Measurements from ENCODE around the gene KCNK18. TPM values are rescaled to one million over a fixed set of nuclear protein-coding genes. Genes with fewer than 3 reads are reported as not detected.
"Not testable (repeated sequence)": the region's sequence is repeated elsewhere in the genome, so short reads cannot be mapped to it uniquely, and the experiment has no call there.

Gene KCNK18
- total RNA-seq, 2 donors from 2014 or later: not detected

DNA sequence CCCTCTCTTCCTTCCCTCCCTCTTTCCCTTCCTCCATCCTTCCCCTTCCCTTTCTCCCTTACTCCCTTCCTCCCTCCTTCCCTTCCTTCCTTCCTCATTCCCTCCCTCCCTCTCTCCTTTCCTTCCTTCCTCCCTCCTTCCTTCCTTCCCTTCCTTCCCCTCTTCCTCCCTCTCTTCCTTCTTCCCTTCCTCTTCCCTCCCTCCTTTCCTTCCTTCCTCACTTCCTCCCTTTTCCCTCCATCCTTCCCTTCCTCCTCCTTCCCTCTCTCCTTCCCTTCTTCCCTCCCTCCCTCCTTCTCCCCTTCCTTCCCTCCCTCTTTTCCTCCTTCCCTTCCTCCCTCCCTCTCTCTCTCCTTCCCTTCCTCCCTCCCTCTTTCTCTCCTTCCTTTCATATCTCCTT, 30.9 kb downstream of the KCNK18 start:
- ATAC-seq: no peak
- no peaks in the 10 kb centered on the region for H3K36me3 Mint-ChIP-seq
- H3K9me3 Mint-ChIP-seq: no peaks in the 10 kb centered on the region
- no peak overlapping the region for H3K27ac Mint-ChIP-seq
- DNase-seq (ENCODE audit: low spot score in 2 of 2): no peak

DNA sequence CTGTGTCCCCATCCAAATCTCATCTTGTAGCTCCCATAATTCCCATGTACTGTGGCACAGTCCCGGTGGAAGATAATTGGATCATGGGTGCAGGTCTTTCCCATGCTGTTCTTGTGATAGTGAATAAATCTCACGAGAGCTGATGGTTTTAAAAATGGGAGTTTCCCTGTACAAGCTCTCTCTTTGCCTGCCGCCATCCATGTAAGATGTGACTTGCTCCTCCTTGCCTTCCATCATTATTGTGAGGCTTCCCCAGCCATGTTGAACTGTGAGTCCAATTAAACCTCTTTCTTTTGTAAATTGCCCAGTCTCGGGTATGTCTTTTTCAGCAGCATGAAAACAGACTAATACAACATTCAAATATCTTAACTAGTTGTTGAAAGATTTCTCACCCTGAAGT, 32.8 kb downstream of the KCNK18 start:
- H3K9me3 Mint-ChIP-seq; ATAC-seq; DNase-seq (ENCODE audit: low spot score in 2 of 2); H3K36me3 Mint-ChIP-seq; H3K27ac Mint-ChIP-seq: not testable (repeated sequence)

DNA sequence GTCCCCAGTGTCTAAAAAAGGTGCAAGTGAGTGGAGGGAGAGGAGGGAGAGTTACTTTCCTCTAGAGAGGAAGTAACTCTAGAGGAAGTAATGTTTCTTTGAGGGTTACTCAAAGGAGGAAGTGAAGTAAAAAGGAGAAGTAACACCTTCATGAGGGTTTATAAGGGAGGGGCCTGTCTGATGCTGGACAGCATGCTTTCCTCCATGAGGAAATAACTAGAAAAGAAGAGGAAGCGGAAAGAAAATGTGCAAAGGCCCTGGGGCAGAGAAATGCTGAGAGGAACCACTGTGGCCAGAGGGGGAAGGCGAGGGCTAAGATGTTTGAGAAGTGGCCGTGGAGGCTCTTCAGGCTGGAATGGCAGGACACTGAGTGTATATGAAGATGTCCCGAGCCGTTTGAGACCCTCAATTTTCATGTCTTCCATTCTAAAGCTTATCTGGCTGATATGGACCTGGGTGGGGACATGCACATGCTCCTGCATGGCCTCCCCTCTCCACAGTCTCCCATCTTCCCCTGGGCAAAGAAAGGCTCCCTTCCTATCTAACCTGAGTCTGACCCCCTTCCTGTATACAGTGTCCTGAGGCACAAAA, 40.2 kb downstream of the KCNK18 start:
- DNase-seq (ENCODE audit: low spot score in 2 of 2) (no peak), ATAC-seq (no peak)
- Mint-ChIP-seq H3K36me3 (no peaks in the 10 kb centered on the region), H3K27ac (no peak overlapping the region), H3K9me3 (no peaks in the 10 kb centered on the region)

- DNase-seq (ENCODE audit: low spot score in 2 of 2) (no peak), ATAC-seq (no peak)
- H3K36me3 Mint-ChIP-seq: no peaks in the 10 kb centered on the region
These were observed 41.8 kb downstream of the KCNK18 start for GRCh38 chr10:117239051-117239450.

DNA sequence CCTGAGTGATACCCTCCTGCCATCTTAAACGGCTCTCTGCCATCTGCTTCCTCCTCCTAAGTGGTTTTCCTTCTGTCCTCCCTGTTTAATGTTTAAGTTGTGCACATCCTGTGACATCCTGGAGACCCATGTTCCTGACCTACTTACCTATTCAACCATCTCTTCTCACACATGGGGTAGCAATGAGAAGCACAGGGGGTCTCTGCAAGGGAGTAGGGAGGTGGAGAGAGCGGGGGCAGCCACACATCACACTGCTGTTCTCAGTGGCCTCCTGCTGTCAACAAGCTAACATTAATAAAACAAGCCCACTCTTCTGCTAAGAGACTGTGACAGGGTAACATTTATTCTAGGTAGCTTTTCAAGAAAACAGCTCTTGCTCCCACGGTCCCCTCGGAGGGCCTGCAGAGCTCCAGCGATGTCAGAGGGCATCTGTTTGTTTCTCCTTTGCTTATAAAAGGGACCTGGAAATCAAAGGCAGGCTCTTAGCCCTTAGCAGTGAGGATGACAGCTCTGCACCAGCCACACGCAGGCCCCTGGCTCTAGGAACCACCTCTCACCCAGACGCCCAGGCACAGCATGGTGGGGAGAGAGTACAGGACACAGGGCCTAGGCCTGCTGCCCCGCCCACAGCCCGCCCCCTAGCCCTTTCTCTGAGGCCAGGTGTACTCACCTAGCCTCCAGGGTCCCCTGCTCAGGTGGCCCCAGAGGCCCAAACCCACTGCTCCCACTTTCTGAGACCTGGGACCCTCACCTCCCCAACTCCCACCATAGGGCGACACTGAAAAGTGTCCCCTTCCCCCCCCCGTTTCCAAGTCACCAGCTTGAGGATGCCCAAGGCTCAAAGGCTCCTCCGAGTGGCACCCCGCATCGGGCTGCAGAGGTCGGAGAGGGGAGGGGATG, 42.7 kb downstream of the KCNK18 start:
- ATAC-seq: no peak
- no peak for DNase-seq (ENCODE audit: low spot score in 2 of 2)
- Mint-ChIP-seq H3K9me3 (no peaks in the 10 kb centered on the region), H3K36me3 (no peaks in the 10 kb centered on the region), H3K27ac (no peak overlapping the region)

More at GRCh38 chr10:117239051-117239450, 41.8 kb downstream of the KCNK18 start:
- Mint-ChIP-seq H3K27ac (no peak overlapping the region), H3K9me3 (no peaks in the 10 kb centered on the region)

- ATAC-seq: peak in 1 of 2 donors; percentile 30
- no peak for DNase-seq (ENCODE audit: low spot score in 2 of 2)
- no peak within 1 kb of the TSS for H3K27ac Mint-ChIP-seq
- H3K36me3 Mint-ChIP-seq: no peaks in the 10 kb centered on the region
- no peaks in the 10 kb centered on the region for H3K9me3 Mint-ChIP-seq
These were observed 43.6 kb downstream of the KCNK18 start, which contains the start of gene SLC18A2 for GRCh38 chr10:117240621-117241529. SLC18A2 (plus strand) TSS chr10:117241114; CDS start chr10:117241694, 580 bp downstream.

DNA sequence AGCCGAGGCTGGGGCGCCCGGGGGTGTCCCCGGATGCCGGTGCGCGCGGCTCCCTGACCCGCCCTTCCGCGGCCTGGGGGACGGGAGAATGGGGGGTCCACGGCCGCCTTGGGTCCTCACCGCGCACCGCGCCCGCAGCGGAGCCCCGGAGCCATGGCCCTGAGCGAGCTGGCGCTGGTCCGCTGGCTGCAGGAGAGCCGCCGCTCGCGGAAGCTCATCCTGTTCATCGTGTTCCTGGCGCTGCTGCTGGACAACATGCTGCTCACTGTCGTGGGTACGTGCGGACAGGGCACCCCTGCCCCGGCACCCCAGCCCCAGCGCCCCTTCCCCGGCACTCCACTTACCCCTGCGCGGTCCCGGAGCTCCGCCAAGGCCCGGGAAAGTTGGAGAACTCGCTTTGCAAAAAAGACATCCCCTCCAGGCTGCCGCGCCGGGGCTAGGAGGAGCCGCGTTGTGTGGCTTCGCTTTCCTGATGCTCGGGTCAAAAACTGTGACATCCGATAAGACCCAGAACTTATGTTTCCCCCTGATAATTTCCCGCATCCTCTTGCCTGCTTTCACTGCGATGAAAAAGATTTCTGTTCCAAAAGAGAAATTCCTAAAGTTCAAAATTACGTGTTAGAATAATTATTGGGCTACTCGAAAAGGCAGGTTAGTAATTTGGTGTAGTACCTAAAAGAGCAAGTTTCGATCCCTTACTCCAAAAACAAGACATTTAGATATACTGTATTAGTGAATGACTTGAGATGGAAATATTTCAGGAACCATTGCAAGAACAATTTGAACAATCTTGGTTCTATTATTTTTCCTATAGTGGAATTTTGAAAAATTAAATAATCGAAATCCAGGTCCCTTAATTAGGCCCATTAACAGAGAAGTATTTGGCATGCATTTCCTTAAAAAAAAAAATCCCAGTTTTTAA, 44.5 kb downstream of the KCNK18 start:
- Mint-ChIP-seq H3K9me3 (no peaks in the 10 kb centered on the region), H3K36me3 (no peaks in the 10 kb centered on the region), H3K27ac (no peak overlapping the region)
- no peak for DNase-seq (ENCODE audit: low spot score in 2 of 2)
- peak; percentile 22 to 47 for ATAC-seq

DNA sequence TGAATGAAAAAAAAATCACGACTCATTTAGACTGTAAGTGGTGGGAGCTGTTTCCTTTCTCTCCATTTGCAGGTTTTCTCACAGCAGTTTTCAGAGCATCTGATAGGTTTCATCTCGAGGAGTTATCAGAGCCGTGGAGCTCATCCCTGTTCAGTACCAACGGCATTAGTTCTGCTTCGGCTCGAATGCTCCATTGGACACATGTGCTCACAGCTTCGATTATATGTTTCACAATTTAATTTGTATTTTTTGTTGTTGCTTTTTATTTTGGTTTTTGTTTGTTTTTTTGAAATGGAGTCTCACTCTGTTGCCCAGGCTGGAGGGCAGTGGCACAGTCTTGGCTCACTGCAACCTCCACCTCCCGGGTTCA, 45.2 kb downstream of the KCNK18 start:
- DNase-seq (ENCODE audit: low spot score in 2 of 2) (no peak), ATAC-seq (no peak)
- Mint-ChIP-seq H3K27ac (no peak overlapping the region), H3K36me3 (no peaks in the 10 kb centered on the region), H3K9me3 (no peaks in the 10 kb centered on the region)

DNA sequence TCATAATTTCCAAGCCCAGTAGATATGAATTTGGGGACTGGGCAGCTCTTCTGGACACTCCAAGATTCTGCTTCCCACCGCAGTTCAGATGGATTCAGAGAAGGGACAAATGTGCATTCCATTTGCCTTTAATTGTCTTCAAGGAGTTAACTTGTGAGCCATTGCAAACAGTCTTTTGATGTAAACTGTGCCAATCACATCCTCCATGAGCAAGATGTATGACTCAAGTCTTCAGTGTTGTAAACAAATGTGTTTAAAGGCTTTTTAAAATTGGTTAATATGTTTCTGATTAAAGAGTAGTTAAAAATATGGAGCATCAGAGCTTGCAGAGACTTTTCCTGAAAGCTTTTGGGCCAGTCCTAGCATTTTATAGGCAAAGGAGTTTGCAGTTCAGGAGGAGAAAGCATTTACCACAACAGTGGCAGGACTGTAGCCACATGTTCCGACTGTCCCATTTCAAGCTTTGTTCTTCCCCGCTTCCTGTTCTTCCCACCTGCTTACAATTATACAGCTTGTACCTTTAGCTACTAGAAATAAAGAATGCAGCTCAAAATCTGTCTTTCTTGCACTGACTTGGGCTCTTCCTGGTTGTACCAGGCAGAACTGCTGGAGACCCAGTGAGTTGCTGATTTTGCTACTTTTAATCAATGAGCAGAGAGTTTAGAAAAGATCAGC, 49.8 kb downstream of the KCNK18 start:
- Mint-ChIP-seq H3K27ac (no peak overlapping the region), H3K36me3 (no peaks in the 10 kb centered on the region)
- ATAC-seq: no peak

DNA sequence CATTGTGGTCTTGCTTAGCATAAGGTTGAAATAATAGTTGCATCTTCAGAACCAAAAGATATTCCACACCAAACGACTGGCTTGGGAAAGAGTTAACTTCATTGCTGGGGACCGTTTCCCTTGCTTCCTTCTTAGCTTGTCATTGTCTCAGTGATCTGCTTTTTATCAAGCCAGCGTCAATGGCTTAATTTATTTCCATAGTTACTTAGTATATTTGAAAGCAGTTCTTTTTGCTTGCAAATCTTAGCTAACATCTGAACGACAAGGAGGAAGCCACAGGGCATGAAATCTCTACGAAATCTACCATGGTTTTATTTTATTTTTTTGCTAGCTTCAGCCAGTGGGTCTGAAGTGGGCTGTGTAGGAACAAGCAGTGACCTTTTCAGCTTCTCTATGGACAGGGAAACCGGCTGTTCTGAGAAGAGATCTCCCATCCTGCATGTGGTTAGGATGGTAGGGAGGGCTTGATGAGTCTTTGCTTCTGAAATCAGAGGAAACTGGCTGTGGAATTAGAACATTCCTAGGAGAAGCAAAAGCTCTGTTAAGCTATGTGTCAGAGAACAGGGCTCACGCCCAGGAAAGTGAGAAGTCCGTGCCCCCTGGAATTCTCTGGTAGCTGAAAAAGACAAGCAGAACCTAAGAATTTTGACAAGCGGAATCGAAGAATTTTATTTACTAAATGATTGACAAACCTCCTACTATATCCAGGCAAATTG, 51.6 kb downstream of the KCNK18 start:
- Mint-ChIP-seq H3K9me3 (no peaks in the 10 kb centered on the region), H3K27ac (no peak overlapping the region), H3K36me3 (no peaks in the 10 kb centered on the region)
- no peak for ATAC-seq
- DNase-seq (ENCODE audit: low spot score in 2 of 2): no peak

More for the DNA sequence above, 49.8 kb downstream of the KCNK18 start:
- no peaks in the 10 kb centered on the region for H3K9me3 Mint-ChIP-seq
- no peak for DNase-seq (ENCODE audit: low spot score in 2 of 2)

DNA sequence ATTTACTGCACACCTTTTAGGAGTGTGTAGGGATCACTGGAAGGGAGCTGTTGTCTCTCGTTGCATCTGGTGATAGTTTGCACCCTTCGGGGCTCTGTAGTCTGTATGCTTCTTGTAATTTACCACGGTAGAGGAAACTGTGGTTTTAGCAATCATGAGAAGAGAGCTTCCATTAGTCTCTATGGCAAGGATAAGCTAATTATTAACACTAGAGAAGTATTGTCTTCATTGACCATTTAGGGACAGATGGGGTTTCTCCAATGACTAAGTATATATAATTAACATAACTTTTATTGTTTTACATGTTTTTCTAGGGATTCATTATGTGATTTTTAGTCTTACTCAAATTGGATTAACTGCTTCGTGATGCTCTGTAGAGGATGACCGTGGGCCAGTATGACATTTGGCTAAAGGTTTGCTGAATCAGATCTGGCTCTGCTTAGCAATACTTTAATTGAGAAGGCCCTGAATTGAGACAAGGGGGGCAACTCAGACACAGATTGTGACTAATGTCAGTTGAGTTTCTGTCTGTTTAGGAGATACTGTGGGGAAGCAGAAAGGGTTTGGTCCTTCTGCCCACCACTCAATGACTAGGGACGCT, 52.3 kb downstream of the KCNK18 start:
- Mint-ChIP-seq H3K36me3 (no peaks in the 10 kb centered on the region), H3K9me3 (no peaks in the 10 kb centered on the region), H3K27ac (no peak overlapping the region)
- DNase-seq (ENCODE audit: low spot score in 2 of 2) (no peak), ATAC-seq (no peak)

- DNase-seq (ENCODE audit: low spot score in 2 of 2): no peak
- ATAC-seq: no peak
- no peak overlapping the region for H3K27ac Mint-ChIP-seq
- no peaks in the 10 kb centered on the region for H3K36me3 Mint-ChIP-seq
- no peaks in the 10 kb centered on the region for H3K9me3 Mint-ChIP-seq
These were observed 53.1 kb downstream of the KCNK18 start for GRCh38 chr10:117250411-117250810.

DNA sequence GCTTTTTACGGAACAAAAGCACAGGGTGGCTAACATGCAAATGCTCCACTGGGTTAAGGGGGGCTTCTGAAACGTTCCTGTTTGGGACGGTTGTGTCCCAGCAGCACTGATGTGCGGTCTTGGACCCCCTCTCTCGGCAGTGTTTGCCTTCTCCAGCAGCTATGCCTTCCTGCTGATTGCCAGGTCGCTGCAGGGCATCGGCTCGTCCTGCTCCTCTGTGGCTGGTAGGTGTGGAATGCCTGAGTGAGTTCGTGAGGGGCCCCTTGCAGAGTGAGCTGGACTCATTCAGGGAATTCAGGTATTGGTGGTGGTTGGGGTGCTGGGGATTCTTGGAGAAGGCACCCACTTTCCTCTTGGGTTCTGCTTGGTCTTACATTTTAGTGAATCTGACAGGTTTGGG, 56.6 kb downstream of the KCNK18 start:
- DNase-seq (ENCODE audit: low spot score in 2 of 2): no peak
- H3K27ac Mint-ChIP-seq: no peak overlapping the region
- no peaks in the 10 kb centered on the region for H3K9me3 Mint-ChIP-seq
- no peaks in the 10 kb centered on the region for H3K36me3 Mint-ChIP-seq
- ATAC-seq: no peak

DNA sequence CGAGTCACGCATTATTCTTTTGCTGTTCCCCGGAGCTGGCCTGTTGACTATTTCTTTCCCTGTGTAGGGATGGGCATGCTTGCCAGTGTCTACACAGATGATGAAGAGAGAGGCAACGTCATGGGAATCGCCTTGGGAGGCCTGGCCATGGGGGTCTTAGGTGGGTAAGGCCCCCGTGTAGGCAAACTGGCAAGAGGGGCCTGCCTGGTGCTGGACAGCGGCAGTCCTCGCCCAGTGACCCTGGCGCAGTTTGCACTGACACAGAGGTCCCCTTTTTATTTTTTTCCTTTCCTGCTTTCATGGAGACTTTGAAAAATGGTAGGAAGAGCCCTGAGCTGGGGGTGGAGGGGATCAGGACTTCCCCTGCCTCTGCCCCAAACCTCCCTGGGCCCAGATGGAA, 57.0 kb downstream of the KCNK18 start:
- Mint-ChIP-seq H3K36me3 (no peaks in the 10 kb centered on the region), H3K27ac (no peak overlapping the region), H3K9me3 (no peaks in the 10 kb centered on the region)
- DNase-seq (ENCODE audit: low spot score in 2 of 2): no peak
- ATAC-seq: no peak

Data from activated naive CD4-positive, alpha-beta T cell treated with anti-CD3 and anti-CD28 coated beads, Interleukin-2, amount 50 U/mL, for 72 hours (primary cell).